Measurements from ENCODE around the gene NUBP2. TPM values are rescaled to one million over a fixed set of nuclear protein-coding genes. Genes with fewer than 3 reads are reported as not detected.

Gene NUBP2
- polyA plus RNA-seq (ENCODE audit: insufficient read length in 12 of 12), result 10 to 100 TPM in 11 of 12 donors, not detected in 1; 30.4 to 52.7 (median 33.3) TPM
- long read RNA-seq, donor 1, transcript NUBP2-215 (6 exons, 1,173 nt), result minor isoform, 6 of 23 reads
- long read RNA-seq, donor 1, transcript NUBP2-201 (7 exons, 1,413 nt), result major isoform, 16 of 23 reads
- long read RNA-seq, donor 1, partial matches to known transcripts, result 0 of 23 reads
- long read RNA-seq, donor 1, other reads (novel, unspliced or antisense), result 0 of 23 reads
- long read RNA-seq, donor 2, transcript NUBP2-201 (7 exons, 1,413 nt), result minor isoform, 10 of 28 reads
- long read RNA-seq, donor 2, transcript NUBP2-215 (6 exons, 1,173 nt), result major isoform, 15 of 28 reads
- long read RNA-seq, donor 2, partial matches to known transcripts, result 0 of 28 reads
- long read RNA-seq, donor 2, other reads (novel, unspliced or antisense), result 0 of 28 reads
- long read RNA-seq, donor 3, transcript NUBP2-201 (7 exons, 1,413 nt), result major isoform, 7 of 14 reads
- long read RNA-seq, donor 3, transcript NUBP2-215 (6 exons, 1,173 nt), result minor isoform, 6 of 14 reads
- long read RNA-seq, donor 3, partial matches to known transcripts, result 0 of 14 reads
- long read RNA-seq, donor 3, other reads (novel, unspliced or antisense), result 0 of 14 reads
- long read RNA-seq, donor 4, transcript NUBP2-215 (6 exons, 1,173 nt), result minor isoform, 6 of 15 reads
- long read RNA-seq, donor 4, transcript NUBP2-201 (7 exons, 1,413 nt), result major isoform, 9 of 15 reads
- long read RNA-seq, donor 4, partial matches to known transcripts, result 0 of 15 reads
- long read RNA-seq, donor 4, other reads (novel, unspliced or antisense), result 0 of 15 reads
- long read RNA-seq, donor 5, transcript NUBP2-215 (6 exons, 1,173 nt), result major isoform, 26 of 45 reads
- long read RNA-seq, donor 5, transcript NUBP2-201 (7 exons, 1,413 nt), result minor isoform, 17 of 45 reads
- long read RNA-seq, donor 5, partial matches to known transcripts, result 0 of 45 reads
- long read RNA-seq, donor 5, other reads (novel, unspliced or antisense), result 0 of 45 reads
- long read RNA-seq, donor 6, transcript NUBP2-215 (6 exons, 1,173 nt), result major isoform, 7 of 11 reads
- long read RNA-seq, donor 6, partial matches to known transcripts, result 0 of 11 reads
- long read RNA-seq, donor 6, other reads (novel, unspliced or antisense), result 0 of 11 reads
- long read RNA-seq, donor 7, partial matches to known transcripts, result 0 of 8 reads
- long read RNA-seq, donor 7, other reads (novel, unspliced or antisense), result 0 of 8 reads
- long read RNA-seq, donor 8, transcript NUBP2-215 (6 exons, 1,173 nt), result minor isoform, 15 of 47 reads
- long read RNA-seq, donor 8, transcript NUBP2-201 (7 exons, 1,413 nt), result major isoform, 20 of 47 reads
- long read RNA-seq, donor 8, partial matches to known transcripts, result 12 of 47 reads
- long read RNA-seq, donor 8, other reads (novel, unspliced or antisense), result 0 of 47 reads
- long read RNA-seq, donor 9, transcript NUBP2-201 (7 exons, 1,413 nt), result minor isoform, 9 of 21 reads
- long read RNA-seq, donor 9, transcript NUBP2-215 (6 exons, 1,173 nt), result major isoform, 12 of 21 reads
- long read RNA-seq, donor 9, partial matches to known transcripts, result 0 of 21 reads
- long read RNA-seq, donor 9, other reads (novel, unspliced or antisense), result 0 of 21 reads
- long read RNA-seq, donor 10, transcript NUBP2-215 (6 exons, 1,173 nt), result major isoform, 22 of 30 reads
- long read RNA-seq, donor 10, transcript NUBP2-201 (7 exons, 1,413 nt), result minor isoform, 6 of 30 reads
- long read RNA-seq, donor 10, partial matches to known transcripts, result 0 of 30 reads
- long read RNA-seq, donor 10, other reads (novel, unspliced or antisense), result 0 of 30 reads
- long read RNA-seq, donor 11, transcript NUBP2-215 (6 exons, 1,173 nt), result major isoform, 14 of 21 reads
- long read RNA-seq, donor 11, transcript NUBP2-201 (7 exons, 1,413 nt), result minor isoform, 7 of 21 reads
- long read RNA-seq, donor 11, partial matches to known transcripts, result 0 of 21 reads
- long read RNA-seq, donor 11, other reads (novel, unspliced or antisense), result 0 of 21 reads

- peak; percentile 100 for DNase-seq
Observed at GRCh38 chr16:1782408-1783264, at the start of gene NUBP2, which contains the start of gene SPSB3. Gene NUBP2 (plus strand): TSS chr16:1782960. CDS start chr16:1783021, 61 bp downstream. Gene SPSB3 (minus strand): TSS chr16:1782571. CDS start chr16:1781483, 1,088 bp downstream.

GRCh38 chr16:1734123-1734522 lies 48.6 kb upstream of the NUBP2 start:
- DNase-seq, result no peak

- no peak for DNase-seq
Observed at GRCh38 chr16:1734816-1735215, 47.9 kb upstream of the NUBP2 start.

DNA sequence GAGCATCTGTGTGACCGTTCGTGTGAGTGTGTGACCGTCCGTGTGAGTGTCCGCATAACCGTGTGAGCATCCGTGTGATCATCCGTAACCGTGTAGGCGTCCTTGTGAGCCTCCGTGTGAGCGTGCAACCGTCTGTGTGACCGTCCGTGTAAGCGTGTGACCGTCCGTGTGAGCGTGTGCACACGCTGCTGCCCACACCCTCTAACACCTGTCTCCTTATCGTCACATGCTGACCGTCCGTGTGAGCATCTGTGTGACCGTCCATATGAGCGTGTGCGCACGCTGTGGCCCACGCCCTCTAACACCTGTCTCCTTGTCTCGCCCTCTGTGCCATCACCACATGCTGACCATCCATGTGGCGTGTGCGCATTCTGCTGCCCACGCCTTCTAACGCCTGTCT lies 42.5 kb upstream of the NUBP2 start:
- no peak for DNase-seq

DNA sequence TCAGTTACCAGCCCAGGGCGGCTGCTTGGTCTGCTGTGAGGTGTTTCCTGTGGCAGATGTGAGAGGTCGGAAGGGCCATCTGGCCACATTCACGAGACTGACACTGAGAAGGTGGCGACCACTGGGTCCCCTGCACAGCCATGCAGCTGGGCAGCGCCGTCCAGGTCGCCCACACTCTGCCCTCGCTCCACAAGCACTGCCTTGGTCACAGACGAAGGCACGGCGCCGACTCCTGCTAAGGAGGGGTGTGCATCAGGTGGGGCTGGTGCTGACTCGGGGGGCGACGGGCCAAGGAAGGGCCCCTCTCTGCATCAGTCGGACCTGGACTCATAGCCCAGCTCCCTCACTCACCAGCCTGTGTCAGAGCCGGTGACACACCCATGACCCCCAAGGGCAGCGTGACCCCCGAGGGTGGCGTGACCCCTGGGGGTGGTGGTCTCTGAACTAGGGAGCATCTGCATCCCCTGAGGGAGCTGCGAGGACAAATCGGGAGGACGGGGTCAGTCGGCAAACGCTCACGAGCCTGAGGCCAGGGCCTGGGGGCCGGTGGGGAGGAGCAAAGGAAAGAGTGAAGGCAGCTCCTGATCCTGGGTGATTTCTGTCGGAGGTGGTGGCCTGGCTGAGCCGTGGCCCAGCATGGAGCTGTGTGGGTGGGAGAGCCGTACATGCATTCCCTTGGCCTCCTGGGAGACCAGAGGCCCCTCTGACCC lies 41.8 kb upstream of the NUBP2 start:
- no peak for DNase-seq

- DNase-seq, result no peak
Observed at GRCh38 chr16:1741553-1742165, 41.1 kb upstream of the NUBP2 start.

GRCh38 chr16:1743376-1744337 lies 39.1 kb upstream of the NUBP2 start:
- no peak for DNase-seq

- DNase-seq, result no peak
Observed at GRCh38 chr16:1744338-1744840, 38.4 kb upstream of the NUBP2 start.

- DNase-seq, result no peak
Observed at GRCh38 chr16:1745181-1745899, 37.4 kb upstream of the NUBP2 start.

GRCh38 chr16:1745900-1746692 lies 36.7 kb upstream of the NUBP2 start:
- DNase-seq, result no peak

GRCh38 chr16:1746693-1747195 lies 36.0 kb upstream of the NUBP2 start:
- no peak for DNase-seq

DNA sequence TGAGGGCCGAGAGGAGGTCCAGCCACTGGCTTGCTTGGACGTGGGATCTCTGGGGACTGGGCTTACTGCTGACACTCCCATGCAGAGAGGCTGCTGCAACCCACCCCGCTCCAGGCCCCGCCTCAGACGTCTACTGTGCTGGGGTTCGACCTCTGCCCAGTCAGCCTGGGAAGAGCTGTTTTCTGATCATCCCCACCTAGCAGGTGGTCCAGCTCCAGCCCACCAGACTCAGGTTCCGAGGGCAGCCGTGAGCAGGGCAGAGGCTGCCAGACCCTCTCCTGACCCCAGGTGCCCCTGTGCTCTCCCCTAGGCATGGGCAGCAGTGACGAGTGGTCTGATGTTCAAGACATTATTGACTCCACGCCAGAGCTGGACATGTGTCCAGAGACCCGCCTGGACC lies 34.8 kb upstream of the NUBP2 start:
- DNase-seq, result no peak

GRCh38 chr16:1749152-1750117 lies 33.3 kb upstream of the NUBP2 start:
- no peak for DNase-seq

- no peak for DNase-seq
Observed at GRCh38 chr16:1751946-1752345, 30.8 kb upstream of the NUBP2 start.

Data from muscle of arm (tissue), 14 donors.